Neuronal stem cell (in vitro differentiated cells): ENCODE data around the gene GALNTL6.

Source experiments
- DNase-seq: peaks from one replicate; pipeline ENCODE4 v3.0.0-alpha.2; 2013; ENCODE audit warnings: low spot score
- H2AFZ ChIP-seq: one replicate; pipeline ENCODE4 v1.6.1; 2013; ENCODE audit warnings: mild to moderate bottlenecking, low read length, inconsistent platforms
- H2AK5ac ChIP-seq: 2 replicates; pipeline ENCODE4 v1.6.1; 2013; ENCODE audit warnings: low read depth, mild to moderate bottlenecking, inconsistent platforms, low read length, moderate library complexity, mixed read lengths
- H2BK120ac ChIP-seq: 2 replicates; pipeline ENCODE4 v1.6.1; 2013; ENCODE audit warnings: low read depth, mild to moderate bottlenecking, inconsistent platforms, low read length, moderate library complexity, mixed read lengths
- H2BK12ac ChIP-seq: one replicate; pipeline ENCODE4 v1.6.1; 2013; ENCODE audit warnings: low read length, inconsistent platforms
- H2BK15ac ChIP-seq: 2 replicates; pipeline ENCODE4 v1.6.1; 2013; ENCODE audit warnings: mild to moderate bottlenecking, low read length, inconsistent platforms, mixed read lengths
- H2BK5ac ChIP-seq: one replicate; pipeline ENCODE4 v1.6.1; 2013; ENCODE audit warnings: inconsistent platforms, mild to moderate bottlenecking, low read length, moderate library complexity
- H3K14ac ChIP-seq: one replicate; pipeline ENCODE4 v1.6.1; 2013; ENCODE audit warnings: low read length, inconsistent platforms
- H3K18ac ChIP-seq: 2 replicates; pipeline ENCODE4 v1.6.1; 2013; ENCODE audit warnings: low read length, inconsistent platforms
- H3K23ac ChIP-seq: 2 replicates; pipeline ENCODE4 v1.6.1; 2013; ENCODE audit warnings: low read depth, mild to moderate bottlenecking, mixed read lengths, low read length, inconsistent platforms; ENCODE audit not compliant: poor library complexity
- H3K27ac ChIP-seq: replicated peaks from 3 replicates; pipeline ENCODE4 v1.5.1; 2013; ENCODE audit warnings: low read length, inconsistent platforms
- H3K27me3 ChIP-seq, 3 experiments: 2 replicates each; pipeline ENCODE4 v1.6.1; 2013; ENCODE audit warnings: low read length in 3 of 3, mild to moderate bottlenecking in 2 of 3, inconsistent platforms in 1 of 3, low read depth in 1 of 3, mixed read lengths in 1 of 3, moderate library complexity in 1 of 3; ENCODE audit not compliant: control insufficient read depth in 3 of 3, insufficient read depth in 3 of 3
- H3K36me3 ChIP-seq, 2 donors: replicated peaks in 1 of 2; 2 replicates each; pipeline ENCODE4 v1.6.1; 2013; ENCODE audit warnings: low read length in 2 of 2; ENCODE audit not compliant: control insufficient read depth in 2 of 2, insufficient read depth in 2 of 2
- H3K4ac ChIP-seq: 2 replicates; pipeline ENCODE4 v1.6.1; 2013; ENCODE audit warnings: inconsistent platforms, mild to moderate bottlenecking, low read length, moderate library complexity
- H3K4me1 ChIP-seq, 2 donors: 1 replicate in 1 of 2; 2 replicates in 1 of 2; pipeline ENCODE4 v1.6.1; 2013; ENCODE audit warnings: low read length in 2 of 2, low read depth in 1 of 2; ENCODE audit not compliant: control insufficient read depth in 2 of 2, insufficient read depth in 1 of 2
- H3K4me2 ChIP-seq: one replicate; pipeline ENCODE4 v1.6.1; 2013; ENCODE audit warnings: mild to moderate bottlenecking, low read length, inconsistent platforms; ENCODE audit not compliant: insufficient read depth, poor library complexity, severe bottlenecking
- H3K4me3 ChIP-seq, 2 donors: 2 replicates each; pipeline ENCODE4 v1.5.1; 2013; ENCODE audit warnings: low read length in 2 of 2, mild to moderate bottlenecking in 2 of 2, inconsistent platforms in 1 of 2, moderate library complexity in 1 of 2
- H3K79me1 ChIP-seq: one replicate; pipeline ENCODE4 v1.6.1; 2013; ENCODE audit warnings: low read depth, mild to moderate bottlenecking, inconsistent platforms, low read length, moderate library complexity
- H3K9ac ChIP-seq: one replicate; pipeline ENCODE4 v1.6.1; 2013; ENCODE audit warnings: mild to moderate bottlenecking, low read depth, low read length, inconsistent platforms; ENCODE audit not compliant: poor library complexity
- H3K9me3 ChIP-seq, 2 donors: replicated peaks in 1 of 2; 2 replicates each; pipeline versions ENCODE3 to v1.6.1; 2013; ENCODE audit warnings: low read length in 2 of 2, mild to moderate bottlenecking in 2 of 2, inconsistent platforms in 1 of 2, low read depth in 1 of 2, mixed read lengths in 1 of 2, moderate library complexity in 1 of 2; ENCODE audit not compliant: control insufficient read depth in 2 of 2, insufficient read depth in 1 of 2
- H4K8ac ChIP-seq: one replicate; pipeline ENCODE4 v1.6.1; 2013; ENCODE audit warnings: low read depth, mild to moderate bottlenecking, inconsistent platforms, low read length, moderate library complexity
- H4K91ac ChIP-seq: one replicate; pipeline ENCODE4 v1.6.1; 2013; ENCODE audit warnings: low read length, low read depth, mild to moderate bottlenecking, inconsistent platforms; ENCODE audit not compliant: poor library complexity
- WGBS, 2 donors: extraction: QIAGEN DNeasy Blood & Tissue Kit; methylation state at CpG; one replicate each; pipeline ENCODE4 v1.1.7; 2013; ENCODE audit warnings: missing lambda C conversion rate in 2 of 2, mixed read lengths in 1 of 2; ENCODE audit not compliant: insufficient read length in 2 of 2, insufficient replicate concordance in 1 of 2; ENCODE audit errors: extremely low coverage in 2 of 2; 5-methylcytosine and 5-hydroxymethylcytosine counted together

GALNTL6 gene

GRCh38 chr4:171891038-171891437 lies 77.8 kb downstream of the GALNTL6 start:
- Histone ChIP-seq H2BK5ac (no peak overlapping the region), H2AK5ac (no peak overlapping the region), H2BK15ac (no peak overlapping the region), H3K18ac (no peak overlapping the region), H3K27me3 (no peaks in the 10 kb centered on the region), H3K4me1 (peaks cover 0 to 2% of the 10 kb centered on the region in 2 donors), H2BK12ac (no peak overlapping the region), H3K4me2 (no peak overlapping the region), H3K4ac (no peak overlapping the region), H3K23ac (no peak overlapping the region), H3K36me3 (no peaks in the 10 kb centered on the region), H4K91ac (no peak overlapping the region), H3K14ac (no peak overlapping the region), H4K8ac (no peak overlapping the region), H2AFZ (no peak overlapping the region), H3K79me1 (no peaks in the 10 kb centered on the region), H3K9me3 (no peaks in the 10 kb centered on the region), H3K9ac (no peak overlapping the region), H2BK120ac (no peak overlapping the region), H3K4me3 (no peak overlapping the region), H3K27ac (no peak overlapping the region)
- no peak for DNase-seq
- no CpG with 5 or more reads among the region's 2 CpGs for WGBS, 2 donors

- Histone ChIP-seq H3K36me3 (no peaks in the 10 kb centered on the region), H3K14ac (no peak overlapping the region), H3K79me1 (no peaks in the 10 kb centered on the region), H3K9me3 (no peaks in the 10 kb centered on the region), H3K4ac (no peak overlapping the region), H3K4me1 (no peaks in the 10 kb centered on the region), H3K4me3 (no peak overlapping the region), H3K18ac (no peak overlapping the region), H2BK120ac (no peak overlapping the region), H3K23ac (no peak overlapping the region), H2BK15ac (no peak overlapping the region), H3K27ac (peak overlapping the region; percentile 61), H2BK5ac (no peak overlapping the region), H3K4me2 (no peak overlapping the region), H4K91ac (no peak overlapping the region), H3K27me3 (no peaks in the 10 kb centered on the region), H2AFZ (peak overlapping the region; percentile 4), H3K9ac (no peak overlapping the region), H4K8ac (no peak overlapping the region), H2AK5ac (no peak overlapping the region), H2BK12ac (no peak overlapping the region)
- DNase-seq = peak; percentile 23
- no CpG with 5 or more reads among the region's 3 CpGs for WGBS, 2 donors
Measured at GRCh38 chr4:171896426-171896825, 83.2 kb downstream of the GALNTL6 start.

GRCh38 chr4:171919314-171919713 lies 106.1 kb downstream of the GALNTL6 start:
- H3K27ac ChIP-seq = no peak overlapping the region
- H3K4me2 ChIP-seq = no peak overlapping the region
- H3K14ac ChIP-seq = no peak overlapping the region
- H3K9ac ChIP-seq = no peak overlapping the region
- no peak overlapping the region for H4K8ac ChIP-seq
- no peak overlapping the region for H2BK5ac ChIP-seq
- no peak for DNase-seq
- H3K27me3 ChIP-seq = no peaks in the 10 kb centered on the region
- H2AFZ ChIP-seq = no peak overlapping the region
- no CpG with 5 or more reads among the region's 2 CpGs for WGBS, 2 donors
- no peaks in the 10 kb centered on the region for H3K9me3 ChIP-seq
- H3K23ac ChIP-seq = no peak overlapping the region
- no peak overlapping the region for H3K4ac ChIP-seq
- no peaks in the 10 kb centered on the region for H3K79me1 ChIP-seq
- no peaks in the 10 kb centered on the region for H3K36me3 ChIP-seq
- H3K4me1 ChIP-seq = no peaks in the 10 kb centered on the region
- no peak overlapping the region for H2BK12ac ChIP-seq
- H4K91ac ChIP-seq = no peak overlapping the region
- H2BK15ac ChIP-seq = no peak overlapping the region
- H3K4me3 ChIP-seq = no peak overlapping the region
- H2BK120ac ChIP-seq = no peak overlapping the region
- H3K18ac ChIP-seq = no peak overlapping the region
- no peak overlapping the region for H2AK5ac ChIP-seq

GRCh38 chr4:171920901-171921300 lies 107.7 kb downstream of the GALNTL6 start:
- no peaks in the 10 kb centered on the region for H3K79me1 ChIP-seq
- H3K4me1 ChIP-seq = peaks cover under 1 to 3% of the 10 kb centered on the region in 2 donors
- H3K4me2 ChIP-seq = no peak overlapping the region
- H3K4ac ChIP-seq = no peak overlapping the region
- H3K14ac ChIP-seq = no peak overlapping the region
- no peak overlapping the region for H2BK15ac ChIP-seq
- no peak overlapping the region for H2AFZ ChIP-seq
- no peaks in the 10 kb centered on the region for H3K9me3 ChIP-seq
- no peak overlapping the region for H3K9ac ChIP-seq
- H2BK120ac ChIP-seq = no peak overlapping the region
- no peak overlapping the region for H2BK12ac ChIP-seq
- no peak overlapping the region for H4K8ac ChIP-seq
- H4K91ac ChIP-seq = no peak overlapping the region
- no peak overlapping the region for H3K23ac ChIP-seq
- H3K18ac ChIP-seq = no peak overlapping the region
- no peak overlapping the region for H2AK5ac ChIP-seq
- no peak overlapping the region for H3K27ac ChIP-seq
- WGBS, 2 donors = no CpG with 5 or more reads among the region's 3 CpGs
- no peak overlapping the region for H3K4me3 ChIP-seq
- H3K36me3 ChIP-seq = no peaks in the 10 kb centered on the region
- H2BK5ac ChIP-seq = no peak overlapping the region
- no peaks in the 10 kb centered on the region for H3K27me3 ChIP-seq
- no peak for DNase-seq
